Measurements from ENCODE around the gene MRPL42.

GRCh38 chr12:93483151-93483807, 16.0 kb downstream of the MRPL42 start:
- TF ChIP-seq, protein P1, sequence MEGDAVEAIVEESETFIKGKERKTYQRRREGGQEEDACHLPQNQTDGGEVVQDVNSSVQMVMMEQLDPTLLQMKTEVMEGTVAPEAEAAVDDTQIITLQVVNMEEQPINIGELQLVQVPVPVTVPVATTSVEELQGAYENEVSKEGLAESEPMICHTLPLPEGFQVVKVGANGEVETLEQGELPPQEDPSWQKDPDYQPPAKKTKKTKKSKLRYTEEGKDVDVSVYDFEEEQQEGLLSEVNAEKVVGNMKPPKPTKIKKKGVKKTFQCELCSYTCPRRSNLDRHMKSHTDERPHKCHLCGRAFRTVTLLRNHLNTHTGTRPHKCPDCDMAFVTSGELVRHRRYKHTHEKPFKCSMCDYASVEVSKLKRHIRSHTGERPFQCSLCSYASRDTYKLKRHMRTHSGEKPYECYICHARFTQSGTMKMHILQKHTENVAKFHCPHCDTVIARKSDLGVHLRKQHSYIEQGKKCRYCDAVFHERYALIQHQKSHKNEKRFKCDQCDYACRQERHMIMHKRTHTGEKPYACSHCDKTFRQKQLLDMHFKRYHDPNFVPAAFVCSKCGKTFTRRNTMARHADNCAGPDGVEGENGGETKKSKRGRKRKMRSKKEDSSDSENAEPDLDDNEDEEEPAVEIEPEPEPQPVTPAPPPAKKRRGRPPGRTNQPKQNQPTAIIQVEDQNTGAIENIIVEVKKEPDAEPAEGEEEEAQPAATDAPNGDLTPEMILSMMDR (IDR thresholded peaks at IDR 0.05; ENCODE audit: low read depth, low read length, poor library complexity, severe bottlenecking): no peak
- TF ChIP-seq EZH2phosphoT487 (IDR thresholded peaks at IDR 0.05; ENCODE audit: borderline replicate concordance, low read length): no peak
